GM12892 (cell line): ENCODE data around the gene NMS.

Experiments used
- DNase-seq: peaks from one replicate; pipeline ENCODE4 v3.0.0; 2011; ENCODE audit not compliant: insufficient read length
- FAIRE-seq: peaks from 2 replicates; lab custom pipeline; 2011; peaks lifted over from hg19 to GRCh38; lab: Jason Lieb, UNC
- POLR2A ChIP-seq: IDR thresholded peaks from 2 replicates; pipeline ENCODE4 v1.6.1; 2011; ENCODE audit warnings: low read depth, low read length, control low read depth
- POLR2AphosphoS5 ChIP-seq: IDR thresholded peaks from 2 replicates; pipeline ENCODE4 v1.6.1; 2011; ENCODE audit warnings: low read depth, low read length, control low read depth
- TAF1 ChIP-seq: IDR thresholded peaks from 2 replicates; pipeline ENCODE4 v1.6.1; 2011; ENCODE audit warnings: low read depth, mild to moderate bottlenecking, control low read depth, low read length, borderline replicate concordance

The NMS gene

DNA sequence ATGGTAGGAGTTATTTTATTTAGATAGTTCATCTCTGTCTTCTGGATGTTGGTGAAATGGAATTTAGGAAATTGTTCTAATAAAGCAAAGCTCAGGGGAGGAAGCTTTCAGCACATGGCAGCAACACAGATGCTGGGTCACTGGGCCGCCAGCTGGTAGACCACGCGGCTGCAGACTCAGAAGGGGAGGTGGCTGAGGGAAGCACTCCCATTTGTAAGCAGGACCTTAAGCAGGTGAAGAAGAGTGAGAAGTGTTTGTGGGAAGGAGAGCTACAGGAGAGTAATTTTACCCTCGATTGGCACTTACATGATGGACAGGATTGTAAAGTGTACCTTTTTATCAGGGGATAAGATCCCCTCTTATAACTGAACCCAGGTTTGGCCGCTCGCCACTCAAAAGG lies 24.4 kb downstream of the NMS start:
- TF ChIP-seq TAF1, result no peak
- TF ChIP-seq POLR2AphosphoS5, result no peak
- TF ChIP-seq POLR2A, result no peak
- DNase-seq, result no peak
- FAIRE-seq, result no peak

DNA sequence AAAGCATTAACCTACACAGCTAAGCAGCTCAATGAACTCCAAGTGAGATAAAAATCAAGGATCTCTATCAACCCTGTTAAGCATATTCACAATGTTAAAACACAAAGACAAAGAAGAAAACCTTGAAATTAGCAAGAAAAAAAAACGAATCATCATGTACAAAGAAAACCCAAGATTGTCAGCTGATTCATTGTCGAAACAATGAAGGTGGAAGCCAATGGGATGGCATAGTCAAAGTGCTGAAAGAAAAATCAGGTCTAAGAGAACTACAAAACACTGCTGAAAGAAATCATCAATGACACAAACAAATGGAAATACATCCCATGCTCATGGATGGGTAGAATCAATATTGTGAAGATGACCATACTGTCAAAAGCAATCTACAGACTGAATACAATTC lies 32.5 kb downstream of the NMS start:
- no peak for TF ChIP-seq POLR2AphosphoS5
- no peak for TF ChIP-seq TAF1
- TF ChIP-seq POLR2A, result no peak
- DNase-seq (no peak), FAIRE-seq (no peak)

DNA sequence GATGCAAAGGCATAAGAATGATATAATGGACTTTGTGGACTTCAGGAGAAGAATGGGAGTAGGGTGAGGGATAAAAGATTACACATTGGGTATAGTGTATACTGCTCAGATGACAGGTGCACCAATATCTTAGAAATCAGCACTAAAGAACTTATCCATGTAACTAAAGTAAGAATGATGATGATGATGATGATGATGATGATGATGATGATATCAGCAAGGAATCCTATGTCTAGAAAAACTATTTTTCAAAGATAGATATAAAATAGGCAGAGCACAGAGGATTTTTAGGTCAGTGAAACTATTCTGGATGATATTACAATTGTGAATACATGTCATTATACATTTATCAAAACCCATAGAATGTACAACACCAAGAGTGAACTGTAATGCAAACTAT lies 34.3 kb downstream of the NMS start:
- DNase-seq (no peak), FAIRE-seq (no peak)
- TF ChIP-seq POLR2AphosphoS5 (no peak), TAF1 (no peak), POLR2A (no peak)

DNA sequence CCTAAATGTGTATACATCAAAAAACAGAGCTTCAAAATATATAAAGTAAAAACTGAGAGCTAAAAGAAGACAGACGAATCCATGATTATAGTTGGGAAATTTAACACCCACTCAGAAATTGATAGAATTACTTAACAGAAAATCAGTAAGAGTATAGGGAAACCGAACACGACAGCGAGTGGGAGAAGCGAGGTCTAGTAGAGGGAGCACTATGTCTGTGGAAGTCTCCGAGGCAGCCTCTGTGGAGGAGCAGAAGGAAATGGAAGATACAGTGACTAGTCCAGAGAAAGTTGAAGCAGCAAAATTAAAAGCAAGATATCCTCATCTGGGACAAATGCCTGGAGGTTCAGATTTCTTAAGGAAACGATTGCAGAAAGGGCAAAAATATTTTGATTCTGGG lies 38.8 kb downstream of the NMS start:
- no peak for DNase-seq
- no peak for FAIRE-seq
- TF ChIP-seq TAF1 (no peak), POLR2AphosphoS5 (no peak), POLR2A (no peak)

DNA sequence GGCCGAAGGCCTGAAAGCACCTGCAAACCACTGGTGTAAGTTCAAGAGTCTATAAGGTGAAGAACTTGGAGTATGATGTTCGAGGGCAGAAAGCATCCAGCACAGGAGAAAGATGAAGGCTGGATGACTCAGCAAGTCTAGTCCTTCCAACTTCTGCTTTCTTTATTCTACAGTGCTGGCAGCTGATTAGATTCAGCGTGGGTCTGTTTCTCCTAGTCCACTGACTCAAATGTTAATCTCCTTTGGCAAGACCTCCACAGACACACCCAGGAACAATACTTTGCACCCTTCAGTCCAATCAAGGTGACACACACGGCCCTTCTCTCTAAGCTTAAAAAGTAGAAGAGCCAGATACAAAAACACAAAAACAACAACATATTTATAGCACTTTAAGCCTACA lies 43.4 kb downstream of the NMS start:
- no peak for FAIRE-seq
- DNase-seq, result no peak

DNA sequence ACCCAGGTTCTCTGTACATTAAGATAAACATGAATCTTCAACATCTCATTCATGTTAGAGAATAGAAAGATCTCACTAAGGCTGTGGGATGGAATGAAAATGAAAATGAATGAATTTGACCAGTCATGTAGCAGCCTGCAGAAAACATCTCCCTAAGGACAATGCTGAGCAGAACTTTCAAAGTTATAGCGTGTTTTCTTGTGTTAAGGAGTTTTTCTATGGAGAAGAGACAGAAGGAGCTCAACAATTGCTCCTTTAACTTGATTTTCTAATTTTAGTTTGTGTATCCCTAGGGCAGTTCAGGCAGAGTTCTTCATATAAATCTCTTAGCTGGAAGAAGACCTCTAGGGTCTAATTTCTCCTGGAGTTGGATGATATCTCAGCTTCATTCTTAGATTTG lies 47.3 kb downstream of the NMS start:
- DNase-seq, result no peak
- no peak for TF ChIP-seq POLR2A
- no peak for TF ChIP-seq POLR2AphosphoS5
- TF ChIP-seq TAF1, result no peak
- FAIRE-seq, result no peak

More for the DNA sequence above, 43.4 kb downstream of the NMS start:
- no peak for TF ChIP-seq POLR2A
- no peak for TF ChIP-seq POLR2AphosphoS5
- no peak for TF ChIP-seq TAF1

DNA sequence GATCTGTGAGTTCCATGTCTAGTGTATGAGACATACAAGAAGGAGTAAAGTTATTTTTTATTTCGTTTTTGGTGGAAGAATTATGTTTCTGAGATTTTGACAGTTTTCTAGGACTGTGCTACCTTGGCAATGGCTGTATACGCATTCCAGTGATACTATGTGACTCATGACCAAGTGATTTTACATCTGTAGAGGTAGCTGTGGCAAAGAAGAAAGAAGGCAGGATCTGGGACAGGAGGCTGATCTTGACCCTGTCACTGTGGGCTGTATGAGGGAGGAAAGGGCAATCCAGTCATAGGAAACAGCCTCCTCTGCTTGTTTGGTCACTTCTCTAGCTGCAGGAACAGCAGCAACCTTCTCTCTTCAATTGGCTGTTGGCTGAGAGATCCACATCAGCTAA lies 48.5 kb downstream of the NMS start:
- FAIRE-seq (no peak), DNase-seq (no peak)
- TF ChIP-seq POLR2A (no peak), TAF1 (no peak), POLR2AphosphoS5 (no peak)

DNA sequence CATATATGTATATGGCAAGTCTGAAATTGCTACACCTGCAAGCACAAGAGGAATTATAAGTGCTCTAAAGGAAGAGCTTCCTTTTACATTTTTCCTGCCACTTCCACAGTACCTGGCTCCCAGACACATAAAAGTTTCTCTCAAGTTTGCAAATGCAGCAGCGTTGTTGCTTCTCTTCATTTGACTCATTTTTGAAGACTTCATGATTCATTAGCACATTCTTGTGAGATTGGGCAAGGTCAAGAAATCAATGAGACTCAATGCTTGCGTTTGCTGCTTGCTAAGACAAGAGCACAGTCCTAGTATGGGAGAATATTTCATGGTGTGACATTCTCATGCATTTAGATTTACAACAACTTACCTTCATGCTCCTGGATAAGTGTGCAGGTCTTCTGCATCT lies 49.9 kb downstream of the NMS start:
- TF ChIP-seq POLR2AphosphoS5 (no peak), POLR2A (no peak), TAF1 (no peak)
- no peak for FAIRE-seq
- DNase-seq, result no peak

DNA sequence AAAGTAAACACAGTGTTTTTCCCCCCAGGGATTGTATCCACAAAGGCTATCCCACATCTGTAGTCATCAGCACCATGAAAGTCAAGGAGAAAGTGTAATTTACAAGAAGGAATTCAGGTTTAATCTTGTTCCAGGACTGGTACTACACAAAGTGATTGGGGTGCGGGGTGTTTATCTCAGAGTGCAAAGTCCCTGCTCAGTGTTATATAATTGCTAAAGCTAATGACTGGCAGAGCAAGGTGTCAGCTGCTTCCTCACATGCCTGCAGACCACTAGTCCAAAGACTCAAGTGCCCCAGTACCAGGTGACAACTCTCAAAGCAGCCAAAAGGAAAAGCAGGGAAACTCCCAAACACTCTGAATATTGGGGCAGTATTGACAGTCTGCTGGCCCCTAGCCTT lies 52.1 kb downstream of the NMS start:
- no peak for DNase-seq
- TF ChIP-seq TAF1 (no peak), POLR2AphosphoS5 (no peak), POLR2A (no peak)
- no peak for FAIRE-seq

DNA sequence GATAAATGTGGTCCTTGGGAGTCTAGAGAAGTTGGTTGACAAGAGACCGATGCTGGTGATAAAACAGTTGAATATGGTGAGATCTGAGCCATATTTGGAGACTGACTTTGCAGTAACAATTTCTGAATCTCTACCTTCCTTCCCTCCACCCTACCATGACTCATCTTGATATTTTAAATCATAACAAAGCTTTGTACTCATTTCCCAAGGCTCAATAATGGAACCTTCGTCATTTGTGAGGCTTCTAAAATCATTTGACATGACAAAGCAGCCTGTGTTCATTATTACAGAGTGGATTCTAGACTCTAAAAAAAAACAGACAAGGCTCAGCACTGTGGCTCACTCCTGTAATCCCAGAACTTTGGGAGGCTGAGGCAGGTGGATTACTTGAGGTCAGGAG lies 54.0 kb downstream of the NMS start:
- DNase-seq (no peak), FAIRE-seq (no peak)
- no peak for TF ChIP-seq POLR2A
- no peak for TF ChIP-seq TAF1
- TF ChIP-seq POLR2AphosphoS5, result no peak

DNA sequence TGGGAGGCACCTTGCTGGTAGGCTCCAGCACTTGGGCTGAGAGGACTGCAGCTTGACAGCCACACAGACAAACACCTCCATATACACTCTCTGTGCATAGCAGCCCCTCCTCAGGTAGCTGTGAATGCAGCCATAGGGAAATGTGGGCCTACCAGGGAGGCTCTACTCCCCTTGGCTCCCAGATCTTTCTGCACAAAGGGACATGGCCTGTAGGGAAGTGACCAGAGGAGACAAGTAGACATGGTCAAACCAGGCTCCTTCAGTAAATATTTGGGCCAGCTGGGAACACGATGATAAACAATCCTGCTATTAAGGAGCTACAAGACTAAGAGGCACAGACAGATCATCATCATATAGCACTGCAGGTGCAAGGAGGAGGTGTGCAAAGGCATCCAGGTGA lies 56.6 kb downstream of the NMS start:
- FAIRE-seq (no peak), DNase-seq (no peak)
- no peak for TF ChIP-seq POLR2A
- no peak for TF ChIP-seq POLR2AphosphoS5
- TF ChIP-seq TAF1, result no peak

DNA sequence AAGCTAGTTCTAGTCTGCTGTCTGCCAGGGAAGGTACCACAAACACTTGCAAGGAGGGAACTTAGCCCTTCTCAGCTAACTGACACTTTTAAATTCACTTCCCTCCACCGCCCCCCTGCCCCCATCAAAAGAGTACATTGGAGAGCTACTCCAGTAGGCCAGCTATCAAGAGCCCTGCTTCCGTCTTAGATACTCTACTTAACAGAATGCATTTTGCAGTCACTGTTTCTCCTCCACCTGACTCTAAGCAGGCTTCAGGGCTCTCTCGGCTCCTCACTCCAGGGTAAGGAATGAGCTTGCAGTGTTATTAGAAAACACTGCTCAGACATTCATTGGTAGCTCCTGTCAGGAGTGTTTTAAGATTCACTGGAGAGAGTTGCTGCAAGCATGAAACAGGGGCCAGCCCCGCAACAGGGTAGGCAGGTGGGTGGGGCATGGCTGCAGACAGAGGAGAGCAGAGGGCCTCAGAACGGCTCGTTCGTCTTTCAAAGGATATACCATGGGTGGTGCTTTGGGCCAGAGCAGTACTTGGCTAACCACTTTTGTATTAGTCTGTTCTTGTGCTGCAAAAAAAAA lies 57.2 kb downstream of the NMS start:
- no peak for FAIRE-seq
- DNase-seq, result no peak
- TF ChIP-seq POLR2AphosphoS5, result no peak
- TF ChIP-seq TAF1, result no peak
- TF ChIP-seq POLR2A, result no peak

DNA sequence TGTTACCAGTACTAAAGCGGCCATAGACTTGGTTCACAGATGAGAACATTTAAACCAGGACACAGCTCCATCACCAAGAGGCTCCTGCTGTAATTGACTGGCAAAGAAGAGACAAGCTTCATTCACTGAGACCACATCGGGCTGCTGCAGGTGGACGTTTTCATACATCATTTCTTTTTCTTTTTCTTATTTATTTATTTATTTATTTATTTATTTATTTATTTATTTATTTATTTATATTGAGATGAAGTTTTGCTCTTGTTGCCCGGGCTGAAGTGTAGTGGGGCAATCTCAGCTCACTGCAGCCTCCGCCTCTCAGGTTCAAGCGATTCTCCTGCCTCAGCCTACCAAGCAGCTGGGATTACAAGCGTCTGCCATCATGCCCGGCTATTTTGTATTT lies 58.9 kb downstream of the NMS start:
- FAIRE-seq, result no peak
- no peak for TF ChIP-seq POLR2AphosphoS5
- TF ChIP-seq POLR2A, result no peak
- no peak for TF ChIP-seq TAF1
- no peak for DNase-seq
